CD4-positive, alpha-beta T cell (primary cell): ENCODE measurements around the gene GNAT1. TPM values are rescaled to one million over a fixed set of nuclear protein-coding genes. Genes with fewer than 3 reads are reported as not detected.

Source experiments
- ATAC-seq: fragments of 200-7000 bp; cut with Tn5 transposase; one replicate; pipeline ENCODE4 v1.10.0; 2022; ENCODE audit warnings: mild to moderate bottlenecking; ENCODE audit not compliant: poor library complexity
- CTCF ChIA-PET: fragments of 350-600 bp; sonication (Branson Sonifier 250); formaldehyde crosslinking; loops from one replicate; lab custom pipeline; 2021; ENCODE audit warnings: antibody characterized with exemption, inconsistent platforms; lab: Charles Lee
- POLR2A ChIA-PET: fragments of 350-600 bp; sonication (Branson Sonifier 250); formaldehyde crosslinking; loops from one replicate; lab custom pipeline; 2021; ENCODE audit warnings: antibody characterized with exemption, inconsistent platforms; lab: Charles Lee
- DNase-seq, 14 experiments: peaks; one replicate each; pipeline ENCODE4 v3.0.0-alpha.2; 2013 to 2020; ENCODE audit warnings: mixed read lengths in 2 of 14
- H3K27ac ChIP-seq, 2 donors: one replicate each; pipeline versions ENCODE4 v1.5.1 to v1.7.0; 2013; ENCODE audit warnings: low read length in 2 of 2, low read depth in 1 of 2, mild to moderate bottlenecking in 1 of 2
- H3K27me3 ChIP-seq, 2 experiments: 1 replicate in 1 of 2; 2 replicates in 1 of 2; pipeline versions ENCODE4 v1.6.1 to v1.7.0; 2013; ENCODE audit warnings: low read length in 2 of 2, control low read depth in 1 of 2, mild to moderate bottlenecking in 1 of 2, moderate library complexity in 1 of 2; ENCODE audit not compliant: insufficient read depth in 2 of 2, control insufficient read depth in 1 of 2
- H3K36me3 ChIP-seq: one replicate; pipeline ENCODE4 v1.6.1; 2013; ENCODE audit warnings: low read length, control low read depth; ENCODE audit not compliant: insufficient read depth
- H3K4me1 ChIP-seq: one replicate; pipeline ENCODE4 v1.6.1; 2013; ENCODE audit warnings: low read length, control low read depth; ENCODE audit not compliant: insufficient read depth
- H3K4me3 ChIP-seq: one replicate; pipeline ENCODE4 v1.5.1; 2013; ENCODE audit warnings: mild to moderate bottlenecking, low read length, moderate library complexity
- H3K9me3 ChIP-seq, 2 experiments: 1 replicate in 1 of 2; 2 replicates in 1 of 2; pipeline versions ENCODE4 v1.6.1 to v1.7.0; 2013; ENCODE audit warnings: low read length in 2 of 2, mild to moderate bottlenecking in 2 of 2, control low read depth in 1 of 2, moderate library complexity in 1 of 2; ENCODE audit not compliant: control insufficient read depth in 1 of 2, insufficient read depth in 1 of 2
- H3K27ac Mint-ChIP-seq: one replicate; pipeline ENCODE4 v1.8.0; 2020; ENCODE audit warnings: mixed read lengths
- H3K27me3 Mint-ChIP-seq: one replicate; pipeline ENCODE4 v1.8.0; 2021; ENCODE audit warnings: mixed read lengths
- H3K36me3 Mint-ChIP-seq: one replicate; pipeline ENCODE4 v1.8.0; 2021; ENCODE audit warnings: low read depth, mixed read lengths
- H3K4me1 Mint-ChIP-seq: one replicate; pipeline ENCODE4 v1.8.0; 2021; ENCODE audit warnings: low read depth, mixed read lengths
- H3K4me3 Mint-ChIP-seq: one replicate; pipeline ENCODE4 v1.8.0; 2020; ENCODE audit warnings: mild to moderate bottlenecking, mixed read lengths
- H3K9me3 Mint-ChIP-seq: one replicate; pipeline ENCODE4 v1.8.0; 2020; ENCODE audit warnings: mixed read lengths
- CTCF ChIP-seq: fragments of 200-600 bp; IDR thresholded peaks from one replicate; pipeline ENCODE4 v1.8.0; 2022; ENCODE audit warnings: antibody characterized with exemption, mild to moderate bottlenecking
- intact Hi-C, 2 experiments: fragments of 100-400 bp; cut with DNase I in 1 of 2; cut with micrococcal nuclease in 1 of 2; formaldehyde crosslinking; loops; one replicate each; pipeline versions ENCODE4 v1.15.1 to v1.9.0; 2023 to 2025; cut with DNase I, micrococcal nuclease
- total RNA-seq, 174 experiments: library from RNA in 2 of 174; stranded (reverse) in 2 of 174; gene quantifications; one replicate each; pipeline ENCODE4 v1.2.3 and lab custom pipeline; 2021 to 2026

GNAT1 gene
- total RNA-seq, 2 experiments from 2014 or later = 0.11 to 0.28 TPM

GRCh38 chr3:50232303-50232702 is 40.9 kb downstream of the GNAT1 start:
- H3K27ac ChIP-seq = no peak overlapping the region
- ATAC-seq = no peak
- CTCF ChIA-PET = interaction anchor here (2.0 kb wide), 1 partner anchor 14 kb away, joined by 6 read pairs; no protein-coding TSS in a partner anchor
- TF ChIP-seq CTCF = no peak
- no peaks in the 10 kb centered on the region for H3K9me3 Mint-ChIP-seq
- DNase-seq = no peak
- no peaks in the 10 kb centered on the region for H3K36me3 ChIP-seq
- H3K4me1 Mint-ChIP-seq = peaks cover 35% of the 10 kb centered on the region
- POLR2A ChIA-PET = no interaction called here
- no peaks in the 10 kb centered on the region for H3K27me3 ChIP-seq
- H3K27ac Mint-ChIP-seq = no peak overlapping the region
- H3K4me1 ChIP-seq = peaks cover 34% of the 10 kb centered on the region
- H3K4me3 Mint-ChIP-seq = no peak overlapping the region
- no peaks in the 10 kb centered on the region for H3K9me3 ChIP-seq
- H3K27me3 Mint-ChIP-seq = no peaks in the 10 kb centered on the region
- H3K36me3 Mint-ChIP-seq = peaks cover 24% of the 10 kb centered on the region
- no peak overlapping the region for H3K4me3 ChIP-seq
- intact Hi-C loops = no loop called here

GRCh38 chr3:50233176-50233575 is 41.8 kb downstream of the GNAT1 start:
- no peaks in the 10 kb centered on the region for H3K27me3 Mint-ChIP-seq
- intact Hi-C loops = no loop called here
- Histone ChIP-seq H3K4me1 (peaks cover 32% of the 10 kb centered on the region), H3K9me3 (no peaks in the 10 kb centered on the region), H3K27ac (no peak overlapping the region), H3K27me3 (no peaks in the 10 kb centered on the region), H3K36me3 (no peaks in the 10 kb centered on the region), H3K4me3 (no peak overlapping the region)
- TF ChIP-seq CTCF = no peak
- no peak for ATAC-seq
- ChIA-PET POLR2A (interaction anchor here (0.9 kb wide), 1 partner anchor 10 kb away, joined by 3 read pairs; no protein-coding TSS in a partner anchor), CTCF (interaction anchor here (0.8 to 2.0 kb wide), 2 partner anchors 13 to 114 kb away, joined by 5 to 6 read pairs; no protein-coding TSS in a partner anchor)
- no peak overlapping the region for H3K27ac Mint-ChIP-seq
- H3K9me3 Mint-ChIP-seq = no peaks in the 10 kb centered on the region
- H3K4me3 Mint-ChIP-seq = peak overlapping the region; percentile 63
- peaks cover 33% of the 10 kb centered on the region for H3K4me1 Mint-ChIP-seq
- no peak for DNase-seq
- peaks cover 25% of the 10 kb centered on the region for H3K36me3 Mint-ChIP-seq

- H3K4me3 Mint-ChIP-seq = peak within 1 kb of the TSS; percentile 94
- Histone ChIP-seq H3K4me1 (peaks cover 47% of the 10 kb centered on the region), H3K4me3 (peak within 1 kb of the TSS; percentile 99), H3K36me3 (peaks cover 20% of the 10 kb centered on the region), H3K27ac (peak within 1 kb of the TSS; percentile 73 to 80), H3K27me3 (no peaks in the 10 kb centered on the region), H3K9me3 (no peaks in the 10 kb centered on the region)
- no peaks in the 10 kb centered on the region for H3K9me3 Mint-ChIP-seq
- peak; percentile 85 for ATAC-seq
- intact Hi-C loops = loop anchor here (1.0 to 5.0 kb wide), 3 partner anchors 9 to 101 kb away; partner anchors contain the start of genes HYAL3 (in 1 of the 2) and NAA80 (in 1 of the 2)
- peak; percentile 97 to 100 (median 99) for DNase-seq
- H3K4me1 Mint-ChIP-seq = peaks cover 44% of the 10 kb centered on the region
- no peaks in the 10 kb centered on the region for H3K27me3 Mint-ChIP-seq
- TF ChIP-seq CTCF = no peak
- peak within 1 kb of the TSS; percentile 92 for H3K27ac Mint-ChIP-seq
- CTCF ChIA-PET = interaction anchor here (1.6 to 3.1 kb wide), 4 partner anchors 9 to 42 kb away, joined by 5 to 23 read pairs (median 16); no protein-coding TSS in a partner anchor
- POLR2A ChIA-PET = interaction anchor here (0.6 to 4.0 kb wide), 22 partner anchors 8 to 433 kb away, joined by 3 to 60 read pairs (median 4); partner anchors contain the start of genes C3orf18, CYB561D2, HEMK1 and HYAL3
- H3K36me3 Mint-ChIP-seq = peaks cover 36% of the 10 kb centered on the region
These were observed 44.5 kb downstream of the GNAT1 start, which contains the start of gene GNAI2 for GRCh38 chr3:50235716-50236483. GNAI2 (plus strand) TSS chr3:50236204; CDS start chr3:50236336, 132 bp downstream.
